ENCODE measurements around the gene TEAD4.

The TEAD4 gene

DNA sequence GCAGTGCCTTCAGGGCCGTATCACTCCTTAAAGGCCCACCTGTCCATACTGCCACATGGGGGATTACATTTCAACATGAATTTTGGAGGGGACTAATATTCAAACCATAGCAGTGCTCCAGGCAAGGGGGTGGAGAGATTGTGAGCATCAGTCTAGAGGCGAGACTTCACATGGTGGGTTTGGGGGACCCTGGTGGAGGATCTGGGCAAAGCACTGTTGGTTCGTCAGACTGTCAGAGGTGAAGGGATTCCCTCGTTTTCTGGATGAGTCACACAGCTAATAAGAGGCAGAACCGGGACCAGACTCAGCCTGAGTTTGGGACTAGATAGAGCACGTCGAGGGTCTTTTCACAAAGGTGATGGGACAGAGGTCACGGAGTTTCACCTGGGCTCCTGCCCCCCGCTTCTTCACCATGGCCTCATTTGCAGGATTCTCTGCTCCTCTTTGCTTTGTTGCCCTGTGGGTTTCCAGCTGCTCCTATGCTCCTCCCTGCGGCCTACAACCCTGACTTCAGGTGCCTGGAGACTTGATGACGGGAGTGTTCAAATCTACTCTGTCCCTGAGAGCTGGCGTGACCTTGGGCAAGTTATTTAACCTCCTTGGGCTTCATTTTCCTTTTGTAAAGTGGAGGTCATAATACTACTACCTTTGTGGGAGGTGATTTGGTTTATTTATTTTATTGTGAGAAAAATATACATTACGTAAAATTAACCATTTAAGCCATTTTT is 41.5 kb downstream of the TEAD4 start:
- DNase-seq (ENCODE audit: low read depth, low spot score) = no peak

DNA sequence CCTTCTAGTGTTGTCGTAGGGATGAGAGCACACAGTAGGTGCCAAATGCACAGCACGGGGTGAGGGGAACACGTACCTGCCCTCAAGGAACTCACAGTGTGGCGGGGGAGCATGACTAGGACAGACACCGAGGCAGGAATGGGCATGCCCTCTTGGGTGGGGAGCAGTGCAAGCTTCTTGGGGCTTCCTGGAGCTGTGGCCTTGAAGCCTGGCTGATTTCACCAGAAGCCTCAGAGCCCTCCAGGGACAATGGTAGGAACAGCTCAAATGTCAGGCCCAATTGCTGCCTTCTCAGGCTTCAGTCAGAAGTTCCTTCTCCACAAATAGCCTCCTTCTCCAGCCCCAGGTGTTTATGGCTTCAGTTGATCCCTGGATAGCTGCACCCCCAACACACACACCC is 43.4 kb downstream of the TEAD4 start:
- no peak for DNase-seq (ENCODE audit: low read depth, low spot score)

GRCh38 chr12:3003357-3003992 is 44.3 kb downstream of the TEAD4 start:
- peak; percentile 36 for DNase-seq (ENCODE audit: low read depth, low spot score)

DNA sequence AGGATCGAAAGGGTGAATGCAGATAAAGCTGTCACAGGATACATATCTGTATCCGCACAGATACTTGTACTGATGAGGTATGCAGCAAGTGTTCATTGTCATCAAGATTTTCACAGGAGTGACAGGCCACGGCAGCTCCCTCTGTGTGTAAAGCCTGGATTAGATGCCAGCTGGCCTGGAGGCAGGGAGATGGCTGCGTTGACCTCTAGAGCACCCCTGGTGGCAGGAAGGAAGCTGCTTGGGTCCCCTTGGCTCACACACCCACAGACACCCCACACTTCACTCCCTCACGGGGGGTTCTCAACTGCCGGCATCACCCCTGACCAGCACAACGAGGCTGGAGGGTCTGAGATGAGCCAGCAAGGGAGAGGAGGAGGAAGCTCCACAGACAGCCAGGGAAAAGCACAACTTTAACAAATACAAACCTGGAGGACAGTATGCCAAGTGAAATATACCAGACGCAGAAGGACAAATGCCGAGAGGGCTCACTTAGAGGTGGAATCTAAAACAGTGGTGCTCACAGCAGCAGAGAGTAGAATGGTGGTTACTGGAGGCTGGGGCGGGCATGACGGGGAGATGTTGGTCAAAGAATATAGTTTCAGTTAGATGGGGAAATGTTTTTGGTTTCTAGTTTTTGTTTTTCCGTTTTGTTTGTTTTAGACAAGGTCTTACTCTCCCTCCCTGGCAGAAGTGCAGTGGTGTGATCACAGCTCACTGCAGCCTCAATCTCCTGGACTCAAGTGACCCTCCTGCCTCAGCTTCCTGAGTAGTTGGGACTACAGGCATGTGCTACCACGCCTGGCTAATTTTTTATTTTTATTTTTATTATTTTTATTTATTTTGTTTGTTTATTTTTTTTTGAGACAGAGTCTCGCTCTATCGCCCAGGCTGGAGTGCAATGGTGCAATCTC is 45.7 kb downstream of the TEAD4 start:
- DNase-seq (ENCODE audit: low read depth, low spot score) = no peak

DNA sequence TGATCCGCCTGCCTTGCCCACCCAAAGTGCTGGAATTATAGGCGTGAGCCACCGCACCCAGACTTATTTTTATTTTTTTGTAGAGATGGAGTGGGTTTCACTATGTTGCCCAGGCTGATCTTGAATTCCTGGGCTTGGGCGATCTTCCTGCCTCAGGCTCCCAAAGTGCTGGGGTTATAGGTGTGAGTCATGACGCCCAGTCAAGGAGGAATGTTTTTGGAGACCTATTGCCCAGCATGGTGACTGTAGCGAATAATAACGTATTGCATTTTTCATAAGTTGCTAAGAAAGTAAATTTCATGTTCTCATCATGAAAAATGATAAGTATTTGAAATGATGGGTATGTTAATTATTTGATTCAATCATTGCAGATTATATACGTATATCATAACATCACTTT is 46.5 kb downstream of the TEAD4 start:
- DNase-seq (ENCODE audit: low read depth, low spot score) = no peak

DNA sequence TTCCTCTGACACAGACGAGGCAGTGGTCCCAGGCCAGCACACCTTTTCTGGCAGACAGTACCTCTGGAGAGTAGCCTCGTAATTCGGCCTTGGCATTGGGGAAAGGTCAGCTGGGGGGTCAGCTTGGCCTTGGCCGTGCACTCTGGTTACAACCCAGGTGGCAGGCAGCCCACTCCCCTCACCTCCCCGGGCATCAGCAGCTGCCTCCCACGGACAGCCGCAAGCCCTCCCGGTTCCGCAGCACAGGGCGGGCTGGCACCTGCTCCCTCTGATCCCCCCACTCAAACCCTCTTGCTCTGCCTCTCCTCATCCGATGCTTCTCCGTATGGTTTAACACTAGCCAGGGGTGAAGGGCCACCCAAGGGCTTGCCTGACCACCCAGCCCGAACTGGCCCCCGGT is 50.6 kb downstream of the TEAD4 start:
- no peak for DNase-seq (ENCODE audit: low read depth, low spot score)

GRCh38 chr12:3010214-3010930 is 51.2 kb downstream of the TEAD4 start:
- DNase-seq (ENCODE audit: low read depth, low spot score) = no peak

DNA sequence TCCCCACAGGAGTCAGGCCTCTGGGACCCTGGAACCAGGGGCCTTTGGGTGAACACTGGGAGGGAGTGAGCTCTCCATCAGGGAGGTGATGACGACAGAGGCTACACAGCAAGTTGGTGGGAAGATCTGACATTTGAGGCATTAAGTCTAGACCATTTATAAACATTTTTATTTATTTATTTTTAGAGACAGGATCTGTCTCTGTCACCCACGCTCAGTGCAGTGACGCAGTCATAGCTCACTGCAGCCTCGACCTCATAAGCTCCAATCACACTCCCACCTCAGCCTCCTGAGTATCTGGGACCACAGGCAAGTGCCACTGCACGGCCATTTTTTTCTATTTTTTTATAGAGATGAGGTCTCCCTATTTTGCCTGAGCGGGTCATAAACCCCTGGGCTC is 53.6 kb downstream of the TEAD4 start:
- no peak for DNase-seq (ENCODE audit: low read depth, low spot score)

- no peak for DNase-seq (ENCODE audit: low read depth, low spot score)
Observed at GRCh38 chr12:3014641-3015040, 55.4 kb downstream of the TEAD4 start.

GRCh38 chr12:3015356-3015755 is 56.2 kb downstream of the TEAD4 start:
- no peak for DNase-seq (ENCODE audit: low read depth, low spot score)

DNA sequence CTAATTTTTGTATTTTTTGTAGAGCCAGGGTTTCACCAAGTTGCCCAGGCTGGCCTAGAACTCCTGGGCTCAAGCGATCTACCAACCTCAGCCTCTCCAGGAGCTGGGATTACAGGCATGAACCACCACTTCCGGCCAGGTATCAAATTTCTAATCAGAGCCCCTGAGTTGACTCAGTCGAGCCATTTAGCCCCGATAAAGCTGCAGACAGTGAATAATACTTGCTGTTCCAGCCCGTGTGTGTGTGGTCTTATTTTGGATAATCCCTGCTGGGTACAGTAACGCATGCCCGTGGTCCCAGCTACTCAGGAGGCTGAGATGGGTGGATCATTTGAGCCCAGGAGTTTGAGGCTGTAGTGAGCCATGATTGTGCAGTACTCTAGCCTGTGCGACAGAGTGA is 57.0 kb downstream of the TEAD4 start:
- no peak for DNase-seq (ENCODE audit: low read depth, low spot score)

- DNase-seq (ENCODE audit: low read depth, low spot score) = no peak
Observed at GRCh38 chr12:3017281-3017680, 58.1 kb downstream of the TEAD4 start.

- no peak for DNase-seq (ENCODE audit: low read depth, low spot score)
Observed at GRCh38 chr12:3018284-3019004, 59.2 kb downstream of the TEAD4 start.

DNA sequence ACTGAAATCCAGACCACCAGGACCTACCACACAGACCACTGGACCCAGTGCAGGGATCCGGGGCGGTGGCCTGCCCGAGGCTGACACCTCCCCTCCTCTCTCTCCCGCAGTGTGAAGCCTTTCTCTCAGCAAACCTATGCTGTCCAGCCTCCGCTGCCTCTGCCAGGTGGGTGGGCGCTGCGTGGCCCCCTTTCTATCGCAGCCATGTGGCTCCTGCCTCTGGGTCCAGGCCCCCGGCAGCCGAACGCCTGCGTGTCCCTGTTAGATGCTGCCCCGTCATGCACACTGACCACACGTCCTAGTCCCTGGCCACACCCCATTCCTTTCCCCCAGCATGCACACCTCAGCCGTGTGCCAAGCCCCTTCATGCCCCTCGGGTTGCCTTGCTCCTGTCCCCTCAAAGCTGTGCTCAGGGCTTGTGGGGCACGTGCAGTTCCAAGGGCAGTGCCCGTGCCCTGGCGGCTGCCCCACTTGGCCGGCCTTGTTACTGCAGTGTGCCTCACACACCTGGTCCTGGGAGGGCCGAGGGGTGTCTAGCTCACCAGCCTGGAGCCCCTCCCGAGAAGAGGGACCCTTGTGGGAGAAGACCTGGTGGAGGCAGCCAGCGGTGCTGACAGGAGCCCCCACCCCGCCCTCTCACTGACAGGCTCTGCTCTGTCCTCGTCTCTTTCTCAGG is 59.9 kb downstream of the TEAD4 start:
- no peak for DNase-seq (ENCODE audit: low read depth, low spot score)

- DNase-seq (ENCODE audit: low read depth, low spot score) = no peak
Observed at GRCh38 chr12:3020399-3020798, 61.2 kb downstream of the TEAD4 start.

DNA sequence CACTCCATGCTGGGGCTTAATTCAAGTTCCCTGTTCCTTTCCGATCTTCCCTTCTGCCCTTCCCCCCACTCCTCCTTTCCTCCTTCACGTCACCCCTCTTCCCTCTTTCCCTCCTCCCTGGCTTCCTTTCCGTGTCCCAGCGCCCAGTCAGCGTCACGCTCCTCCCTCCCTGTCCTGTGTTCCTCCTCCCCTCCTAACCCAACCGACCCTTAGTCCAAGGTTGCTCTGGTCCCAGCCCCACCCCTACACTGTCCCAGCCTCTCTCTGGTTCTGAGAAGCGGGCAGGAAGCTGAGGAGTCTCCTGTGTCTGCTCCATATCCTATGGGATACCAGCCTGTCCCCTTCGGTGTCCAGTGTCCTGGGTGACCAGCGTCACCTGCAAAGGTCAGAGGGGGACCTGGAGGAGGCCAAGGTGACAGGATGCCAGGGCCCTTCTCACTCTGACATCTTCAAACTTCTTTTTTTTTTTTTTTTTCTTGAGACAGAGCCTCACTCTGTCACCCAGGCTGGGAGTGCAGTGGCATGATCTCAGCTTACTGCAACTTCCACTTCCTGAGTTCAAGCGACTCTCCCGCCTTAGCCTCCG is 61.7 kb downstream of the TEAD4 start:
- no peak for DNase-seq (ENCODE audit: low read depth, low spot score)

DNA sequence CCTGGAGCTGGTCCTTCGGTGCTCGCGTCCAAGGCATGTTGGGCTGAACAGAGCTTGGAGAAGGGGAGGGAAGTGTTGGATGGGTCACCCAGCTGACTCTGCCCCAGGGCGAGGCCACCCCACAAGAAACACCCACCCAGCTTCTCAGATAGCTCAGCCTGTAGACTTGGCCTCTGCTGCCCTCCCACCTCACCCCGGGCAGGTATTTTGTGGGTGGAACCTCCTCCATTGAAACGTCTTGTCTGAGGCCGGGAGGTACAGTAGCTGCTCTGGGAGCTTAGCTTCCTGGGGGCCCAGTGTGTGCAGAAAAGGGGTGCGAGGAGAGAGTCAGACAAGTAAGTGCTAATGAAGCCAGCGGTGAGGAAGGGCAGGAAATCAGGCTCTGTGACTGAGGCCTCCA is 63.2 kb downstream of the TEAD4 start:
- no peak for DNase-seq (ENCODE audit: low read depth, low spot score)

DNA sequence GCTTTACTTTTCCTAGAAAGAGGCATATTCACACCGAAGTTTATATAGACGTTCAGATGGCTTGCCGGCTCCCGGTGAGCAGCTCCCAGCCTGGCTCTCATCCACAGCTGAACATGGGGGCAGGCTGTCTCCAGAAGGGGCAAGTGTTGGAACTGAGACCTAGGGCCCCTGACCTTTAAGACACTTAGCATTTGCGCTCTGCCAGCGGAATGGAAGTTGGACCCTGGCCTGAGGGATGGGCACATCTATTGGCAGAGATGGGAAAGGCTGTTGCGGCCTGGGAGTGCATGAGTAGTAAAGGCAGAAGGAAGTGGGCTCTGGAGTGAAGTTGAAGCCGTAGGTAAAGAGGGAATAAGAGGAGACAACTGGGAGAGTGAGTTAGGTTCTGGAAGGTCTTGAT is 63.8 kb downstream of the TEAD4 start:
- no peak for DNase-seq (ENCODE audit: low read depth, low spot score)

- DNase-seq (ENCODE audit: low read depth, low spot score) = no peak
Observed at GRCh38 chr12:3028108-3028507, 68.9 kb downstream of the TEAD4 start.

DNA sequence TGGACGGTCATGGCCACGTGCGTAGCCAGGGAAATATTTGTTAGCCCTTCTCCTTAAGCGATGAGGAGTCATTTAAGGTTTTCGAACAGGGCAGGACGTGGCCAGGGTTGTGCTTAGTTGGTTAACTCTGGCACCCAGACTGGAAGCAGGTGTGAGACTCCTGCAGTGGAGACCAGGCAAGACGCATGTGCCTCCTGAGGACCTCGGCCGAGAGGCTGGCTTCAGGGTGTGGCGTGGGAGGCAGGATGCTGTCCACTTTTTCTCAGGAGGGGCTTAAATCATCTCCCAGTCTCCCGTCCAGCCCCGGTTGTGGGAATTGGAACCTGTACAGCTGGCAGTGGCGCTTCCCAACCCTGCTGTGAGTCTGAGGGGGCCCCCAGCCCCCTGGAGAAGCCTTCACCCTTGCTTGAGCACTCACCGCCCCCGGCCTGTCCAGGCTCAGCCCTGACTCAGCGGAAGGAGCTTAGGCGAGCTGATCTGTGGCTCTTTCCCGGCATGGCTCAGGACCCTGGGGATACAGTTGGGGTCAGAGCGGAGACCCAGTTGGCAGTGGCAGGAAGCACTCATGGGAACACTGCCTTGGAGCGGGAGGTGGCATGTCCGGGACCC is 71.7 kb downstream of the TEAD4 start:
- no peak for DNase-seq (ENCODE audit: low read depth, low spot score)
